ENCODE measurements around the gene SGPL1.
"Not testable (repeated sequence)": the region's sequence is repeated elsewhere in the genome, so short reads cannot be mapped to it uniquely, and the experiment has no call there.

The SGPL1 gene

GRCh38 chr10:70909326-70909935 is 93.7 kb downstream of the SGPL1 start:
- DNase-seq, result no peak

GRCh38 chr10:70910486-70911341 is 95.0 kb downstream of the SGPL1 start:
- DNase-seq, result no peak

- no peak for DNase-seq
Measured at GRCh38 chr10:70911386-70911785, 95.6 kb downstream of the SGPL1 start.

- DNase-seq, result no peak
Measured at GRCh38 chr10:70912556-70912955, 96.8 kb downstream of the SGPL1 start.

GRCh38 chr10:70913191-70913892 is 97.6 kb downstream of the SGPL1 start:
- no peak for DNase-seq

GRCh38 chr10:70913893-70914240 is 98.1 kb downstream of the SGPL1 start:
- DNase-seq, result no peak

- no peak for DNase-seq
Measured at GRCh38 chr10:70914316-70914864, 98.6 kb downstream of the SGPL1 start.

GRCh38 chr10:70915206-70915605 is 99.5 kb downstream of the SGPL1 start:
- no peak for DNase-seq

GRCh38 chr10:70915806-70916205 is 100.1 kb downstream of the SGPL1 start:
- DNase-seq, result no peak

GRCh38 chr10:70916241-70916640 is 100.5 kb downstream of the SGPL1 start:
- DNase-seq, result no peak

- no peak for DNase-seq
Measured at GRCh38 chr10:70917226-70917625, 101.5 kb downstream of the SGPL1 start.

GRCh38 chr10:70917635-70918034 is 101.9 kb downstream of the SGPL1 start:
- no peak for DNase-seq

- DNase-seq, result no peak
Measured at GRCh38 chr10:70918851-70919530, 103.2 kb downstream of the SGPL1 start.

- DNase-seq, result not testable (repeated sequence)
Measured at GRCh38 chr10:70919906-70920305, 104.2 kb downstream of the SGPL1 start.

GRCh38 chr10:70920519-70920918 is 104.8 kb downstream of the SGPL1 start:
- no peak for DNase-seq

- no peak for DNase-seq
Measured at GRCh38 chr10:70921285-70921684, 105.5 kb downstream of the SGPL1 start.

- no peak for DNase-seq
Measured at GRCh38 chr10:70923696-70924095, 107.9 kb downstream of the SGPL1 start.

GRCh38 chr10:70925377-70926225 is 109.9 kb downstream of the SGPL1 start:
- no peak for DNase-seq

- DNase-seq, result no peak
Measured at GRCh38 chr10:70926226-70927000, 110.7 kb downstream of the SGPL1 start.

- DNase-seq, result no peak
Measured at GRCh38 chr10:70927189-70927943, 111.6 kb downstream of the SGPL1 start.
